Muscle layer of colon (tissue), 2 donors: ENCODE data around the gene MFNG.
"Not testable (repeated sequence)": the region's sequence is repeated elsewhere in the genome, so short reads cannot be mapped to it uniquely, and the experiment has no call there.

Source experiments
- H3K27ac ChIP-seq: one replicate; pipeline ENCODE4 v1.7.0; 2013; ENCODE audit warnings: low read depth, mild to moderate bottlenecking, low read length, moderate library complexity
- H3K27me3 ChIP-seq, 2 donors: one replicate each; pipeline ENCODE4 v1.7.0; 2013; ENCODE audit warnings: low read length in 2 of 2, mild to moderate bottlenecking in 2 of 2; ENCODE audit not compliant: insufficient read depth in 2 of 2, control insufficient read depth in 1 of 2
- H3K36me3 ChIP-seq: one replicate; pipeline ENCODE4 v1.7.0; 2013; ENCODE audit warnings: mild to moderate bottlenecking, low read length; ENCODE audit not compliant: insufficient read depth
- H3K4me1 ChIP-seq: one replicate; pipeline ENCODE4 v1.7.0; 2013; ENCODE audit warnings: mild to moderate bottlenecking, low read length; ENCODE audit not compliant: insufficient read depth
- H3K4me3 ChIP-seq, 2 donors: one replicate each; pipeline ENCODE4 v1.7.0; 2013; ENCODE audit warnings: low read length in 2 of 2, low read depth in 1 of 2, mild to moderate bottlenecking in 1 of 2, moderate library complexity in 1 of 2
- H3K9ac ChIP-seq: one replicate; pipeline ENCODE4 v1.7.0; 2013; ENCODE audit warnings: low read length
- H3K9me3 ChIP-seq: one replicate; pipeline ENCODE4 v1.7.0; 2013; ENCODE audit warnings: mild to moderate bottlenecking, low read length
- donor health status: abdominal sarcoma.
- donor health status: Adenocarcinoma of cecum.

Gene MFNG, protein sequence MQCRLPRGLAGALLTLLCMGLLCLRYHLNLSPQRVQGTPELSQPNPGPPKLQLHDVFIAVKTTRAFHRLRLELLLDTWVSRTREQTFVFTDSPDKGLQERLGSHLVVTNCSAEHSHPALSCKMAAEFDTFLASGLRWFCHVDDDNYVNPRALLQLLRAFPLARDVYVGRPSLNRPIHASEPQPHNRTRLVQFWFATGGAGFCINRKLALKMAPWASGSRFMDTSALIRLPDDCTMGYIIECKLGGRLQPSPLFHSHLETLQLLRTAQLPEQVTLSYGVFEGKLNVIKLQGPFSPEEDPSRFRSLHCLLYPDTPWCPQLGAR

DNA sequence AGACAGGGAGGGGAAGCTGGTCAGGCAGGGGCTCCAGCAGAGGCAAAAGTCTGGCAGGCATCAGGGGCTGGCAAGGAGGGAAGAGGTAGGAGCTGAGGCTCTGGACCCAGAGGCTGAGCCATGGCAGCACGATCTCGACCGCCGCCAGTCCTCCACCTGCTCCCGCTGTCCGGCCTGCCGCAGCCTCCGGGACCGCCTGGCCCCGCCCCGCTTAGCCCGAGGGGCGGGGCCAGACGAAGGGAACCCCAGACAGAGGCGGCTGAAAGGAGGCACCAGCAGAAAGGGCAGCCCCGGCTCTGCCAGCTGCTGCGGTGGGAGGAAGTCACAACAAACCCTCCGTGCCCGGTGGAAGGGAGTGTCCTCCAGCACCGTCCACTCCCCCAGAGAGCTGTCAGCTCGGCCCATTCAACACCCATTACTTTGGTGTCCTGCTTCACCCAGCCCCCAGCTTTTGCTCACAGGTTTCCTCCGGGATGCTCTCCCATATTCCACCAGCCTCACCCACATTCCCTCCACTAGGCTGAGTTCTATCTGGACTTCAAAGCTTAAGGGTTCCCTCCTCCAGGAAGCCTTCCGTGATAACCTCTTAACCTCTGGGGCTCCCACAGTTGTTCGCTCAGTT lies at the start of gene MFNG:
TSS of gene MFNG (minus strand) at position 161 of the 622 bp plus-strand sequence. CDS start 207 bp downstream, outside the sequence.
- Histone ChIP-seq H3K4me1 (peaks cover 6% of the 10 kb centered on the region), H3K9ac (no peak within 1 kb of the TSS), H3K27ac (no peak within 1 kb of the TSS), H3K9me3 (no peaks in the 10 kb centered on the region), H3K36me3 (no peaks in the 10 kb centered on the region), H3K4me3 (peak within 1 kb of the TSS; percentile 13 to 32), H3K27me3 (peaks cover 0 to 36% of the 10 kb centered on the region in 2 donors)

DNA sequence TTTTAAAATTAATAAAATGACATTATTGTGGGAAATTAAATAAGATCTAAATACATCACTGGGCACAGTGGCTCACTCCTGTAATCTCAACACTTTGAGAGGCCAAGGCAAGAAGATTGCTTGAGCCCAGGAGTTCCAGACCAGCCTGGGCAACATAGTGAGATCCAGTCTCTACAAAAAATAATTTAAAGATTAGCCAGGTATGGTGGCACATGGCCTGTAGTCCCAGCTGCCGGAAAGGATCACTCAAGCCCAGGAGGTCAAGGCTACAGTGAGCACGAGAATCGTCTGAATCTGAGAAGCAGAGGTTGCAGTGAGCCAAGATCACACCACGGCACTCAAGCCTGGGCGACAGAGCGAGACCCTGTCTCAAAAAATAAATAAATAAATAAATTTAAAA lies 49.0 kb upstream of the MFNG start:
- Histone ChIP-seq H3K4me3 (no peak overlapping the region), H3K9ac (no peak overlapping the region), H3K27ac (no peak overlapping the region)

DNA sequence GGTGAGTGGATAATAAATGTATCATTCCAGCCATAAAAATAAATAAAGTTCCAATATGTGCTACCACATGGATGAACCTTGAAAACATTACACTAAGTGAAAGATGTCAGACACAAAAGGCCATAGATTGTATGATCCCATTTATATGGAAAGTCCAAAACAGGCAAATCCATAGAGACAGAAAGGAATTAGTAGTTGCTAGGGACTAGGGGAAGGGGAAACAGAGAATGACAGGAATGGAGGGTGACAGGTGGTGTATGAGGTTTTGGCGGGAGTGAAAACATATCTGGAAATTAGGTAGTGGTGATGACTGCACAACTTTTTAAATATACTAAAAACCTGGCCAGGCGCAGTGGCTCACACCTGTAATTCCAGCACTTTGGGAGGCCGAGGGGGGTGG lies 48.3 kb upstream of the MFNG start:
- Histone ChIP-seq H3K4me1 (peaks cover 8% of the 10 kb centered on the region), H3K27me3 (no peaks in the 10 kb centered on the region), H3K9ac (no peak overlapping the region), H3K27ac (no peak overlapping the region), H3K9me3 (no peaks in the 10 kb centered on the region), H3K36me3 (no peaks in the 10 kb centered on the region), H3K4me3 (no peak overlapping the region)

More for the DNA sequence above, 49.0 kb upstream of the MFNG start:
- Histone ChIP-seq H3K27me3 (no peaks in the 10 kb centered on the region), H3K36me3 (no peaks in the 10 kb centered on the region), H3K4me1 (peaks cover 8% of the 10 kb centered on the region), H3K9me3 (no peaks in the 10 kb centered on the region)

DNA sequence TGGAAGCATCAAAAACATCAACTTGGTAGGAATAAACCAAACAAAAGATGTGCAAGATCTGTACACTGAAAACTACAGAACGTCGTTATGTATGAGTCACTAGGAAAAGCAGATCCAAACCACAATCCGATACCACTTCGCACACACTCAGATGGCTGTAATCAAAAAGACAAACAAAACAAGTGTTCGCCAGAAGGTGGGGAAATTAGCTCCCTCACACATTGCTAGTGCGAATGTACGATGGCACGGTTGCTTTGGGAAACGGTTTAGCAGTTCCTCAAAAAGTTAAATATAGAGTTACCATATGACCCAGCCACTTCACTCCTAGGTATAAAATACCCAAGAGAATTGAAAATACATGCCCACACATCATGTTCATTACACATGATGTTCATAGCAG lies 47.8 kb upstream of the MFNG start:
- H3K27ac ChIP-seq = no peak overlapping the region
- H3K9me3 ChIP-seq = no peaks in the 10 kb centered on the region

DNA sequence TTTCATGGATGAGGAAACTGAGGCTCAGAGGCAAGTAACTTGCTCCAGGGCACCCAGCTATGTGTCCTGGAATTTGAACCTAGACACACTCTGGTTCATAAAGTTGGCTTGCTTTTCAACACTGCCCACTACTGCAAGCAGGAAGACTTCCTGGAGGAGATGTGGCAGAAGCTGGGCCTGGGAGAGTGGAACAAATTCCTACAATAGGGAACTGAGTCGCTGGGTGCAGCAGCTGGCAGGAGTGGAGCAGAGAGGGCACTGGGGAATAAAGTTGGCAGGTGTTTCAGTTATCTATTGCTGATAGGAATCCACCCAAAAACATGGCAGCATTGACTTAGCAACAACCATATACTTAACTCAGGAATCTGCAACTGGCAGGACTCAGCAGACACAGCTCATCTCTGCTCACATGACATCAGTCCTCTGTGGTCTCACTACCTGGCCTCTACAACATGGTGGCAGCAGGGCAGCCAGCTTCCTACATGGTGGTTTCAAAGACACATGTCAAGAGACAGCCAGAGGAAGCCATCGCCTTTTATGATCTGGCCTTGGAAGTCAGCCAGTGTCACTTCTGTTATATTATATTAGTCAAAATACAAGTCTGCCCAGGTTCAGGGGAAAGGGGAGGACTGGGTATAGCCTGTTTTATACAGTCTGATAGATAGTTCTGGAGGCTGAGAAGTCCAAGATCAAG lies 43.6 kb upstream of the MFNG start:
- Histone ChIP-seq H3K4me3 (no peak overlapping the region), H3K36me3 (no peaks in the 10 kb centered on the region), H3K9me3 (no peaks in the 10 kb centered on the region), H3K9ac (no peak overlapping the region), H3K27me3 (no peaks in the 10 kb centered on the region), H3K27ac (no peak overlapping the region), H3K4me1 (no peaks in the 10 kb centered on the region)

More for the DNA sequence above, 47.8 kb upstream of the MFNG start:
- no peaks in the 10 kb centered on the region for H3K27me3 ChIP-seq
- H3K4me1 ChIP-seq = peaks cover 7% of the 10 kb centered on the region
- H3K4me3 ChIP-seq = no peak overlapping the region
- H3K36me3 ChIP-seq = no peaks in the 10 kb centered on the region
- no peak overlapping the region for H3K9ac ChIP-seq

DNA sequence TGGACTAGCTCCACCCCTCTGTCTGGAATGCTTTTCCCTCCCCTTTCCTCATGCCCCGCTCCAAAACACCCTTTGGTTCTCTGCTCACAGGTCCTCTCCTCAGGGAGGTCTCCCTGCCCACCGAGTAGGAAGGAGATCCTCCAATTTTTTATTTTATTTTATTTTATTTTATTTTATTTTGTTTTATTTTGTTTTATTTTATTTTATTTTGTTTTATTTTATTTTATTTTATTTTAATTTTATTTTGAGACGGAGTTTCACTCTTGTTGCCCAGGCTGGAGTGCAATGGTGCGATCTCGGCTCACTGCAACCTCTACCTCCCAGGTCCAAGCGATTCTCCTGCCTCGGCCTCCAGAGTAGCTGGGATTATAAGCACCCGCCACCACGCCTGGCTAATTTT lies 41.8 kb upstream of the MFNG start:
- H3K9me3 ChIP-seq, H3K4me1 ChIP-seq, H3K27ac ChIP-seq, H3K36me3 ChIP-seq, H3K4me3 ChIP-seq, H3K27me3 ChIP-seq, H3K9ac ChIP-seq: not testable (repeated sequence)

DNA sequence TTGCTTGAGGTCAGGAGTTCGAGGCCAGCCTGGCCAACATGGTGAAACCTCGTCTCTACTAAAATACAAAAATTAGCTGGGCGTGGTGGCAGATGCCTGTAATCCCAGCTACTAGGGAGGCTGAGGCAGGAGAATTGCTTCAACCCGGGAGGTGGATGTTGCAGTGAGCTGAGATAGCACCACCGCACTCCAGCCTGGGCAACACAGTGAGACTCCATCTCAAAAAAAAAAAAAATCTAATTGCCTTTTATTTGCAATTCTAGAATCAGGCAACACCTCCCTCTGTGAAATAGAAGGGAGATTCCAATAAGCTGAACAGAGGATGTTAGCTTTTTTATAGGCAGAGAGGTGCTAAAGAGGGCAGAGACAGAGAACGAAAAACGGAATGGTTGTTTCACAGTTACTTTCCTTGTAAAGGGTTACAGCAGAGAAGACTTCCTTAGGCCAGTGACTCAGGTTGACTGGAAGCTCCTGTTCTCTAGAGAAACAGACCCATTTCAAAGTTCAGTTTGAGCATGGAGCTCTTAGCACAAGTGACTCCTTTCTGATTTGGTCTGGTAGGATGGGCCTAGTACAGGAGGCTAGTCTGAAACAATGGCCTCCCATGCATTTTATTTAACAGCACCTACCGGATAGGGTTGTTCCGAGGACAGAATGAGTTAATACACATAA lies 41.0 kb upstream of the MFNG start:
- not testable (repeated sequence) for H3K9ac ChIP-seq, H3K27me3 ChIP-seq, H3K27ac ChIP-seq, H3K36me3 ChIP-seq, H3K4me1 ChIP-seq, H3K4me3 ChIP-seq, H3K9me3 ChIP-seq

DNA sequence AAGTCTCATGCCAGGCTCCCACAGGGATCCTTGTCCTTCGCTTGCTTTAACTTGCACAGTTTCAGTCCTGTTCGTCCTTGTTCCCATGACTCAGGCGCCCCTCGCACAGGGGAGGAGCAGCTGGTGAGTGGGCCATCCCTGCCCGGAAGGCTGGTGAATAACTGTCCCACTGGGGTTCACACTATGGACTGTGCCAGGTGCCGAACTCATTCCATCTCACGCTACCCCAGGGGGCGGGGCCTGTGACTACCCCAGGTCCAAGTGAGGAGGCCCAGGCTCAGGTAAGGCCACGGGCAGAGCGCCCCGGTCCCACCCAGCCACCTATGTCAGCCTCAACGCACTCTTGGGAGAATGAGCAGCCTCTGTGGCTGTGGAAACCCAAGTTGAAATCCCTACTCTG lies 40.2 kb upstream of the MFNG start:
- no peaks in the 10 kb centered on the region for H3K4me1 ChIP-seq
- no peak overlapping the region for H3K9ac ChIP-seq
- H3K9me3 ChIP-seq = no peaks in the 10 kb centered on the region

DNA sequence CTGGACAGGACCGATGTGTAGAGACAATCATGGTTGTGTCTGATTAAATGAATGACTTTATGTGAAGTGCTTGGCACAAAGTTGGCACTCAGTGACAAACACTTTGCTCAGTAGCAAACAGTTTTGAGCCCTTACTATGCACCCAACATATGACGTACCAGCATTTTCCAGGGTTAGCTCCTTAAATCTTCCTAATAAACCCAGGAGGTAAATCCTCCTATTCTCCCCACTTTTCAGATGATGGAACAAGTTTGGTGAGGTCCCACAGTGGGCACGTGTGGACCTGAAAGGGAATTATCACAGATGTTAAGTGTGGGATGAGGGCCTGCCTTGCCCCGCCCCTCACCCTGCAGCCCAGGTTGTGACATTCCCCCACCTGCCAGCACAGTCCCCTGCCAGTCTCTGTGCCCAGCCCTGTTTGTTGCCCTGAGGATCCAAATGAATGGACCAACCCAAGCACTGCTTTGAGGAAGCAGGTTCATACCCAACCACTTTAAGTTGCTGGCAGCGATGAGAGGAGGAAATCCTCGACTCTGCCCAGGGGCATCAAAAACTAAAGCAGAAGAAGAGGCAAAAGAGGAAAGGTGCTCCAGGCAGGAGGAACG lies 39.7 kb upstream of the MFNG start:
- Histone ChIP-seq H3K27me3 (peaks cover 0 to 6% of the 10 kb centered on the region in 2 donors), H3K4me1 (no peaks in the 10 kb centered on the region), H3K27ac (no peak overlapping the region), H3K36me3 (no peaks in the 10 kb centered on the region), H3K9me3 (no peaks in the 10 kb centered on the region), H3K4me3 (no peak overlapping the region), H3K9ac (no peak overlapping the region)

More for the DNA sequence above, 40.2 kb upstream of the MFNG start:
- no peak overlapping the region for H3K4me3 ChIP-seq
- H3K36me3 ChIP-seq = no peaks in the 10 kb centered on the region
- H3K27ac ChIP-seq = no peak overlapping the region
- peaks cover 0 to under 1% of the 10 kb centered on the region in 2 donors for H3K27me3 ChIP-seq

DNA sequence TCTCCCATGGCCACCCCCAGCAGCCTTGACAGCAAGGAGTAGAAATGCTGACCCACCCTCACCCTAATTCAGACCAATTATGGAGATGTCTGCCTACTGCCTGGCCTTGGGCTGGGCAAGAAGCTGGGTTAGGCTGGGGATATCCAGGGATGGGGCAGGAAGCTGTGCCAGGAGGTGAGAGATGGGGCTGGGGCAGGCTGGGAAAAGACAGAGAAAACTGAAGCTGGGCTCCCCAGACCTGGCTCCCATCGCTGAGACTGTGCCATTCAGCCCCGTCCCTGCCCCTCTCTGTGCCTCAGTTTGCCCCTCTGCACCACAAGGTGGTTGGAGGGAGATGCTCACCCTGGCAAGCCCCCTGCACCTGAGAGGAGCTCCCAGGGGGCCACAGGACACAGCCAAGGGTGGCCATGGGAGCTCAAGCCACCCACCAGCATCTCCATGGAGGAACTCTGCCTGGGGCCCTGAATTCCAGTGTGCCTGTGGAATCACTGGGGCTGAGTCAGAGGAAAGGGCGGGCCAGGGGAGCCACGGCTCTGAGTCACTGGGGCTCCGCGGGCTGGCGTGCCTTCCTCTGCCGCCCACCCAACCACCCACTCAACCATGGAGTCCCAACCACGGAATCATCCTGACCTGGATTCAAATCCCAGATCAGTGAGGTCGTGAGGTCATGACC lies 39.0 kb upstream of the MFNG start:
- Histone ChIP-seq H3K4me3 (no peak overlapping the region), H3K27ac (no peak overlapping the region), H3K27me3 (peaks cover 0 to 12% of the 10 kb centered on the region in 2 donors), H3K36me3 (no peaks in the 10 kb centered on the region), H3K9ac (no peak overlapping the region), H3K4me1 (no peaks in the 10 kb centered on the region), H3K9me3 (no peaks in the 10 kb centered on the region)
